Liver (tissue), 9 donors: Measurements from ENCODE around the gene PRSS56. TPM values are rescaled to one million over a fixed set of nuclear protein-coding genes. Genes with fewer than 3 reads are reported as not detected.

ENCODE experiments used
- DNase-seq: peaks from one replicate; pipeline ENCODE4 v3.0.0-alpha.2; 2017; ENCODE audit warnings: low spot score
- H3K27ac ChIP-seq, 2 donors: one replicate each; pipeline ENCODE4 v1.7.0; 2013; ENCODE audit warnings: inconsistent platforms in 2 of 2, low read length in 2 of 2, control low read depth in 1 of 2, low read depth in 1 of 2, mild to moderate bottlenecking in 1 of 2
- H3K27me3 ChIP-seq, 4 donors: one replicate each; pipeline versions ENCODE4 v1.6.1 to v1.7.0; 2013; ENCODE audit warnings: low read length in 3 of 4, inconsistent platforms in 1 of 4, mild to moderate bottlenecking in 1 of 4, moderate library complexity in 1 of 4; ENCODE audit not compliant: control insufficient read depth in 4 of 4, insufficient read depth in 4 of 4
- H3K36me3 ChIP-seq, 4 donors: one replicate each; pipeline versions ENCODE4 v1.6.1 to v1.7.0; 2013; ENCODE audit warnings: low read length in 3 of 4, mild to moderate bottlenecking in 3 of 4, low read depth in 1 of 4, moderate library complexity in 1 of 4; ENCODE audit not compliant: control insufficient read depth in 4 of 4, insufficient read depth in 3 of 4
- H3K4me1 ChIP-seq, 4 donors: one replicate each; pipeline versions ENCODE4 v1.6.1 to v1.7.0; 2013; ENCODE audit warnings: low read length in 3 of 4, mild to moderate bottlenecking in 3 of 4, moderate library complexity in 1 of 4; ENCODE audit not compliant: control insufficient read depth in 4 of 4, insufficient read depth in 4 of 4
- H3K4me3 ChIP-seq, 3 donors: one replicate each; pipeline versions ENCODE4 v1.6.1 to v1.7.0; 2013; ENCODE audit warnings: low read length in 3 of 3, control low read depth in 1 of 3, low read depth in 1 of 3, mild to moderate bottlenecking in 1 of 3
- H3K9ac ChIP-seq, 2 donors: one replicate each; pipeline ENCODE4 v1.7.0; 2013; ENCODE audit warnings: low read length in 2 of 2, mild to moderate bottlenecking in 2 of 2, moderate library complexity in 2 of 2, control low read depth in 1 of 2, low read depth in 1 of 2
- H3K9me3 ChIP-seq, 4 donors: one replicate each; pipeline versions ENCODE4 v1.6.1 to v1.7.0; 2013; ENCODE audit warnings: low read length in 3 of 4; ENCODE audit not compliant: control insufficient read depth in 4 of 4
- EGR1 ChIP-seq, 2 donors: IDR thresholded peaks; 2 replicates each; pipeline ENCODE4 v1.6.1; 2016 to 2018; ENCODE audit warnings: antibody characterized with exemption in 2 of 2, low read depth in 2 of 2
- FOXA1 ChIP-seq: IDR thresholded peaks from 2 replicates; pipeline ENCODE4 v1.6.1; 2016; ENCODE audit warnings: antibody characterized with exemption
- GABPA ChIP-seq, 2 donors: IDR thresholded peaks in 1 of 2; conservative IDR thresholded peaks in 1 of 2; 2 replicates each; pipeline ENCODE4 v1.6.1; 2016; ENCODE audit warnings: antibody characterized with exemption in 2 of 2, mild to moderate bottlenecking in 1 of 2, moderate library complexity in 1 of 2
- HNF4A ChIP-seq, 2 donors: conservative IDR thresholded peaks; 2 replicates each; pipeline ENCODE4 v1.6.1; 2016; ENCODE audit warnings: antibody characterized with exemption in 2 of 2, mild to moderate bottlenecking in 2 of 2
- HNF4G ChIP-seq: IDR thresholded peaks from 2 replicates; pipeline ENCODE4 v1.6.1; 2016; ENCODE audit warnings: antibody characterized with exemption
- MAX ChIP-seq: IDR thresholded peaks from 2 replicates; pipeline ENCODE4 v1.6.1; 2016; ENCODE audit warnings: antibody characterized with exemption
- NR2F2 ChIP-seq: IDR thresholded peaks from 2 replicates; pipeline ENCODE4 v1.6.1; 2016; ENCODE audit warnings: antibody characterized with exemption
- RAD21 ChIP-seq, 2 donors: IDR thresholded peaks; 2 replicates each; pipeline ENCODE4 v1.6.1; 2016; ENCODE audit warnings: antibody characterized with exemption in 2 of 2, mild to moderate bottlenecking in 2 of 2
- SP1 ChIP-seq: IDR thresholded peaks from 2 replicates; pipeline ENCODE4 v1.6.1; 2018; ENCODE audit warnings: antibody characterized with exemption, mild to moderate bottlenecking
- TAF1 ChIP-seq: conservative IDR thresholded peaks from 2 replicates; pipeline ENCODE4 v1.6.1; 2016; ENCODE audit warnings: antibody characterized with exemption, mild to moderate bottlenecking
- YY1 ChIP-seq: IDR thresholded peaks from 2 replicates; pipeline ENCODE4 v1.6.1; 2016; ENCODE audit warnings: antibody characterized with exemption, mild to moderate bottlenecking
- WGBS: extraction: QIAGEN DNeasy Blood & Tissue Kit; methylation state at CpG from one replicate; pipeline ENCODE4 v1.1.7; 2013; 5-methylcytosine and 5-hydroxymethylcytosine counted together
- polyA plus RNA-seq, 2 donors: library from polyadenylated mRNA; stranded (reverse) in 1 of 2; unstranded in 1 of 2; fragments of 200-250 nt in 1 of 2; fragments of >200 nt in 1 of 2; fragmentation: Nextera tagmentation in 1 of 2; extraction: Ambion mirVana in 1 of 2; gene quantifications; one replicate each; pipeline versions ENCODE4 v1.2.1 to v1.2.3, GENCODE V29; 2013 to 2015
- total RNA-seq, 2 donors: library from RNA; depleted of rRNA; stranded (reverse); fragments of >200 nt; gene quantifications; one replicate each; pipeline ENCODE4 v1.2.3, GENCODE V29; 2014
- TF ChIP-seq, protein P1 (sequence below): fragments of 150-350 bp; IDR thresholded peaks from 2 replicates; pipeline ENCODE4 v1.5.1; 2017; ENCODE audit warnings: improper control_type of control experiment, low read depth, low read length; ENCODE audit not compliant: missing input control
- TF ChIP-seq, protein P2 (sequence below): IDR thresholded peaks from 2 replicates; pipeline ENCODE4 v1.6.1; 2016; ENCODE audit warnings: antibody characterized with exemption, mild to moderate bottlenecking
- TF ChIP-seq, protein P3 (sequence below): IDR thresholded peaks from 2 replicates; pipeline ENCODE4 v1.6.1; 2016; ENCODE audit warnings: antibody characterized with exemption
- donor health status: healthy.
- donor health status: healthy.
- donor health status: healthy.
- donor health status: healthy.
- donor health status: healthy.

PRSS56 gene
- total and polyA plus RNA-seq, 4 donors: 0.02 TPM; not detected in 3

- 64% methylated on average over 6 of the region's 6 CpGs for WGBS
- H3K36me3 ChIP-seq: no peaks in the 10 kb centered on the region
- no peak overlapping the region for H3K4me3 ChIP-seq
- H3K9ac ChIP-seq: no peak overlapping the region
- TF ChIP-seq YY1: no peak
- H3K27me3 ChIP-seq: peaks cover 0 to 10% (median 5%) of the 10 kb centered on the region in 4 donors
- H3K4me1 ChIP-seq: peaks cover 7 to 22% (median 13%) of the 10 kb centered on the region in 4 donors
- no peaks in the 10 kb centered on the region for H3K9me3 ChIP-seq
- H3K27ac ChIP-seq: no peak overlapping the region
- DNase-seq: no peak
These were observed 4.6 kb downstream of the PRSS56 start for GRCh38 chr2:232524771-232525170.

DNA sequence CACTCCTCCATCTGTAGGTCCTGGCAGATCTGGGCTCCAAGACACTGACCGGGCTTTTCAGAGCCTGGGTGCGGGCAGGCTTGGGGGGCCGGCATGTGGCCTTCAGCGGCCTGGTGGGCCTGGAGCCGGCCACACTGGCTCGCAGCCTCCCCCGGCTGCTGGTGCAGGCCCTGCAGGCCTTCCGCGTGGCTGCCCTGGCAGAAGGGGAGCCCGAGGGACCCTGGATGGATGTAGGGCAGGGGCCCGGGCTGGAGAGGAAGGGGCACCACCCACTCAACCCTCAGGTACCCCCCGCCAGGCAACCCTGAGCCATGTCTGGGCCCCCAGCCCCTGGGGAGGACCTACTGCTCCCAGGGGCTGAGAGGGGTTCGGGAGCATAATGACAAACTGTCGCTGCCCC is 5.0 kb downstream of the PRSS56 start:
- Histone ChIP-seq H3K9ac (no peak overlapping the region), H3K4me1 (peaks cover 7 to 22% (median 13%) of the 10 kb centered on the region in 4 donors), H3K27me3 (peaks cover 0 to 10% (median 5%) of the 10 kb centered on the region in 4 donors), H3K27ac (no peak overlapping the region), H3K36me3 (no peaks in the 10 kb centered on the region), H3K9me3 (no peaks in the 10 kb centered on the region), H3K4me3 (no peak overlapping the region)
- no peak for DNase-seq
- 86% methylated on average over 14 of the region's 14 CpGs for WGBS
- TF ChIP-seq MAX (no peak), NR2F2 (no peak), FOXA1 (no peak), SP1 (no peak), HNF4A (conservative IDR thresholded peaks at IDR 0.05) (no peak), GABPA (IDR thresholded peaks at IDR 0.05 in 1 of 2, conservative IDR thresholded peaks at IDR 0.05 in 1 of 2) (no peak), YY1 (no peak), EGR1 (IDR thresholded peaks at IDR 0.05; ENCODE audit: low read depth in 2 of 2) (no peak), RAD21 (IDR thresholded peaks at IDR 0.05) (no peak), HNF4G (no peak), TAF1 (no peak)
- TF ChIP-seq, protein P1, sequence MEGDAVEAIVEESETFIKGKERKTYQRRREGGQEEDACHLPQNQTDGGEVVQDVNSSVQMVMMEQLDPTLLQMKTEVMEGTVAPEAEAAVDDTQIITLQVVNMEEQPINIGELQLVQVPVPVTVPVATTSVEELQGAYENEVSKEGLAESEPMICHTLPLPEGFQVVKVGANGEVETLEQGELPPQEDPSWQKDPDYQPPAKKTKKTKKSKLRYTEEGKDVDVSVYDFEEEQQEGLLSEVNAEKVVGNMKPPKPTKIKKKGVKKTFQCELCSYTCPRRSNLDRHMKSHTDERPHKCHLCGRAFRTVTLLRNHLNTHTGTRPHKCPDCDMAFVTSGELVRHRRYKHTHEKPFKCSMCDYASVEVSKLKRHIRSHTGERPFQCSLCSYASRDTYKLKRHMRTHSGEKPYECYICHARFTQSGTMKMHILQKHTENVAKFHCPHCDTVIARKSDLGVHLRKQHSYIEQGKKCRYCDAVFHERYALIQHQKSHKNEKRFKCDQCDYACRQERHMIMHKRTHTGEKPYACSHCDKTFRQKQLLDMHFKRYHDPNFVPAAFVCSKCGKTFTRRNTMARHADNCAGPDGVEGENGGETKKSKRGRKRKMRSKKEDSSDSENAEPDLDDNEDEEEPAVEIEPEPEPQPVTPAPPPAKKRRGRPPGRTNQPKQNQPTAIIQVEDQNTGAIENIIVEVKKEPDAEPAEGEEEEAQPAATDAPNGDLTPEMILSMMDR: no peak
- TF ChIP-seq, protein P2, sequence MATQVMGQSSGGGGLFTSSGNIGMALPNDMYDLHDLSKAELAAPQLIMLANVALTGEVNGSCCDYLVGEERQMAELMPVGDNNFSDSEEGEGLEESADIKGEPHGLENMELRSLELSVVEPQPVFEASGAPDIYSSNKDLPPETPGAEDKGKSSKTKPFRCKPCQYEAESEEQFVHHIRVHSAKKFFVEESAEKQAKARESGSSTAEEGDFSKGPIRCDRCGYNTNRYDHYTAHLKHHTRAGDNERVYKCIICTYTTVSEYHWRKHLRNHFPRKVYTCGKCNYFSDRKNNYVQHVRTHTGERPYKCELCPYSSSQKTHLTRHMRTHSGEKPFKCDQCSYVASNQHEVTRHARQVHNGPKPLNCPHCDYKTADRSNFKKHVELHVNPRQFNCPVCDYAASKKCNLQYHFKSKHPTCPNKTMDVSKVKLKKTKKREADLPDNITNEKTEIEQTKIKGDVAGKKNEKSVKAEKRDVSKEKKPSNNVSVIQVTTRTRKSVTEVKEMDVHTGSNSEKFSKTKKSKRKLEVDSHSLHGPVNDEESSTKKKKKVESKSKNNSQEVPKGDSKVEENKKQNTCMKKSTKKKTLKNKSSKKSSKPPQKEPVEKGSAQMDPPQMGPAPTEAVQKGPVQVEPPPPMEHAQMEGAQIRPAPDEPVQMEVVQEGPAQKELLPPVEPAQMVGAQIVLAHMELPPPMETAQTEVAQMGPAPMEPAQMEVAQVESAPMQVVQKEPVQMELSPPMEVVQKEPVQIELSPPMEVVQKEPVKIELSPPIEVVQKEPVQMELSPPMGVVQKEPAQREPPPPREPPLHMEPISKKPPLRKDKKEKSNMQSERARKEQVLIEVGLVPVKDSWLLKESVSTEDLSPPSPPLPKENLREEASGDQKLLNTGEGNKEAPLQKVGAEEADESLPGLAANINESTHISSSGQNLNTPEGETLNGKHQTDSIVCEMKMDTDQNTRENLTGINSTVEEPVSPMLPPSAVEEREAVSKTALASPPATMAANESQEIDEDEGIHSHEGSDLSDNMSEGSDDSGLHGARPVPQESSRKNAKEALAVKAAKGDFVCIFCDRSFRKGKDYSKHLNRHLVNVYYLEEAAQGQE: no peak
- TF ChIP-seq, protein P3, sequence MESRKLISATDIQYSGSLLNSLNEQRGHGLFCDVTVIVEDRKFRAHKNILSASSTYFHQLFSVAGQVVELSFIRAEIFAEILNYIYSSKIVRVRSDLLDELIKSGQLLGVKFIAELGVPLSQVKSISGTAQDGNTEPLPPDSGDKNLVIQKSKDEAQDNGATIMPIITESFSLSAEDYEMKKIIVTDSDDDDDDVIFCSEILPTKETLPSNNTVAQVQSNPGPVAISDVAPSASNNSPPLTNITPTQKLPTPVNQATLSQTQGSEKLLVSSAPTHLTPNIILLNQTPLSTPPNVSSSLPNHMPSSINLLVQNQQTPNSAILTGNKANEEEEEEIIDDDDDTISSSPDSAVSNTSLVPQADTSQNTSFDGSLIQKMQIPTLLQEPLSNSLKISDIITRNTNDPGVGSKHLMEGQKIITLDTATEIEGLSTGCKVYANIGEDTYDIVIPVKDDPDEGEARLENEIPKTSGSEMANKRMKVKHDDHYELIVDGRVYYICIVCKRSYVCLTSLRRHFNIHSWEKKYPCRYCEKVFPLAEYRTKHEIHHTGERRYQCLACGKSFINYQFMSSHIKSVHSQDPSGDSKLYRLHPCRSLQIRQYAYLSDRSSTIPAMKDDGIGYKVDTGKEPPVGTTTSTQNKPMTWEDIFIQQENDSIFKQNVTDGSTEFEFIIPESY: no peak
